H9 (cell line): ENCODE data around the gene TGFBR1. TPM values are rescaled to one million over a fixed set of nuclear protein-coding genes. Genes with fewer than 3 reads are reported as not detected.
"Not testable (repeated sequence)": the region's sequence is repeated elsewhere in the genome, so short reads cannot be mapped to it uniquely, and the experiment has no call there.

ENCODE experiments used
- DNase-seq: peaks from one replicate; pipeline ENCODE4 v3.0.0-alpha.2; 2017
- H2AFZ ChIP-seq: one replicate; pipeline ENCODE4 v1.6.1; 2013; ENCODE audit warnings: mild to moderate bottlenecking, low read length, control low read depth, moderate library complexity
- H2AK5ac ChIP-seq: 2 replicates; pipeline ENCODE4 v1.6.1; 2013; ENCODE audit warnings: low read length, control low read depth, mixed read lengths; ENCODE audit not compliant: insufficient read length
- H2BK120ac ChIP-seq: one replicate; pipeline ENCODE4 v1.6.1; 2013; ENCODE audit warnings: low read depth, mild to moderate bottlenecking, low read length, control low read depth, inconsistent platforms; ENCODE audit not compliant: poor library complexity, severe bottlenecking
- H2BK12ac ChIP-seq: 2 replicates; pipeline ENCODE4 v1.6.1; 2013; ENCODE audit warnings: low read length, control low read depth, mixed read lengths, low read depth; ENCODE audit not compliant: insufficient read length
- H2BK15ac ChIP-seq: 2 replicates; pipeline ENCODE4 v1.6.1; 2013; ENCODE audit warnings: low read depth, low read length, control low read depth
- H2BK20ac ChIP-seq: one replicate; pipeline ENCODE4 v1.6.1; 2013; ENCODE audit warnings: low read depth, mild to moderate bottlenecking, low read length, control low read depth, inconsistent platforms; ENCODE audit not compliant: poor library complexity, severe bottlenecking
- H2BK5ac ChIP-seq: 2 replicates; pipeline ENCODE4 v1.6.1; 2013; ENCODE audit warnings: low read length, control low read depth, mixed read lengths; ENCODE audit not compliant: insufficient read length
- H3K14ac ChIP-seq: 2 replicates; pipeline ENCODE4 v1.6.1; 2013; ENCODE audit warnings: low read length, control low read depth; ENCODE audit not compliant: insufficient read depth
- H3K18ac ChIP-seq: 2 replicates; pipeline ENCODE4 v1.6.1; 2013; ENCODE audit warnings: low read depth, mild to moderate bottlenecking, mixed read lengths, low read length, control low read depth; ENCODE audit not compliant: insufficient read length
- H3K23ac ChIP-seq: 2 replicates; pipeline ENCODE4 v1.6.1; 2013; ENCODE audit warnings: low read length, control low read depth, mixed read lengths, low read depth; ENCODE audit not compliant: insufficient read length
- H3K23me2 ChIP-seq: 2 replicates; pipeline ENCODE4 v1.6.1; 2013; ENCODE audit warnings: low read depth, mild to moderate bottlenecking, mixed read lengths, low read length, control low read depth; ENCODE audit not compliant: insufficient read length, poor library complexity, severe bottlenecking
- H3K27ac ChIP-seq: 2 replicates; pipeline ENCODE4 v1.5.1; 2013; ENCODE audit warnings: low read length, control low read depth, mixed read lengths, low read depth; ENCODE audit not compliant: insufficient read length
- H3K27me3 ChIP-seq: 2 replicates; pipeline ENCODE4 v1.6.1; 2013; ENCODE audit warnings: low read length, control low read depth, inconsistent platforms; ENCODE audit not compliant: insufficient read depth
- H3K4ac ChIP-seq: 2 replicates; pipeline ENCODE4 v1.6.1; 2013; ENCODE audit warnings: low read depth, mild to moderate bottlenecking, control low read depth, inconsistent platforms, low read length, moderate library complexity
- H3K4me1 ChIP-seq: 2 replicates; pipeline ENCODE4 v1.6.1; 2013; ENCODE audit warnings: low read length, control low read depth, inconsistent platforms; ENCODE audit not compliant: insufficient read depth
- H3K4me2 ChIP-seq: 2 replicates; pipeline ENCODE4 v1.6.1; 2013; ENCODE audit warnings: low read length, control low read depth, mixed read lengths; ENCODE audit not compliant: insufficient read length, insufficient read depth
- H3K56ac ChIP-seq: 2 replicates; pipeline ENCODE4 v1.6.1; 2013; ENCODE audit warnings: low read depth, mild to moderate bottlenecking, mixed read lengths, low read length, control low read depth; ENCODE audit not compliant: insufficient read length
- H3K79me1 ChIP-seq: 2 replicates; pipeline ENCODE4 v1.6.1; 2013; ENCODE audit warnings: low read depth, mild to moderate bottlenecking, moderate library complexity, low read length, control low read depth, inconsistent platforms; ENCODE audit not compliant: insufficient read depth, poor library complexity, severe bottlenecking
- H3K79me2 ChIP-seq: 2 replicates; pipeline ENCODE4 v1.6.1; 2013; ENCODE audit warnings: low read length, control low read depth, inconsistent platforms; ENCODE audit not compliant: insufficient read depth
- H3K9ac ChIP-seq: 2 replicates; pipeline ENCODE4 v1.6.1; 2013; ENCODE audit warnings: low read length, control low read depth, mixed read lengths; ENCODE audit not compliant: insufficient read length; ENCODE audit errors: extremely low read depth
- H3K9me3 ChIP-seq: one replicate; pipeline ENCODE4 v1.6.1; 2013; ENCODE audit warnings: low read depth, low read length, inconsistent platforms; ENCODE audit not compliant: control insufficient read depth
- H3T11ph ChIP-seq: one replicate; pipeline ENCODE4 v1.6.1; 2013; ENCODE audit warnings: mild to moderate bottlenecking, low read length, control low read depth, inconsistent platforms
- H4K20me1 ChIP-seq: one replicate; pipeline ENCODE4 v1.6.1; 2013; ENCODE audit not compliant: control insufficient read depth, insufficient read length, insufficient read depth
- H4K5ac ChIP-seq: 2 replicates; pipeline ENCODE4 v1.6.1; 2013; ENCODE audit warnings: low read depth, mild to moderate bottlenecking, mixed read lengths, low read length, control low read depth; ENCODE audit not compliant: insufficient read length
- H4K8ac ChIP-seq: replicated peaks from 2 replicates; pipeline ENCODE4 v1.6.1; 2013; ENCODE audit warnings: low read length, control low read depth, mixed read lengths, low read depth; ENCODE audit not compliant: insufficient read length
- H4K91ac ChIP-seq: 2 replicates; pipeline ENCODE4 v1.6.1; 2013; ENCODE audit warnings: low read depth, mild to moderate bottlenecking, moderate library complexity, mixed read lengths, low read length, control low read depth; ENCODE audit not compliant: insufficient read length
- H3K27ac Mint-ChIP-seq, 3 experiments: 2 replicates in 2 of 3; 3 replicates in 1 of 3; pipeline ENCODE4 v1.8.0; 2020 to 2021; ENCODE audit warnings: mixed read lengths in 3 of 3, mild to moderate bottlenecking in 1 of 3, moderate library complexity in 1 of 3
- H3K27me3 Mint-ChIP-seq: 2 replicates; pipeline ENCODE4 v1.8.0; 2021; ENCODE audit warnings: low read depth, mild to moderate bottlenecking, moderate library complexity, mixed read lengths
- H3K36me3 Mint-ChIP-seq, 3 experiments: 2 replicates in 2 of 3; 3 replicates in 1 of 3; pipeline ENCODE4 v1.8.0; 2020 to 2021; ENCODE audit warnings: low read depth in 3 of 3, mixed read lengths in 3 of 3; ENCODE audit not compliant: insufficient read depth in 1 of 3
- H3K4me1 Mint-ChIP-seq, 2 experiments: 2 replicates each; pipeline ENCODE4 v1.8.0; 2020; ENCODE audit warnings: mixed read lengths in 2 of 2
- H3K4me3 Mint-ChIP-seq, 2 experiments: 2 replicates in 1 of 2; 3 replicates in 1 of 2; pipeline ENCODE4 v1.8.0; 2020 to 2021; ENCODE audit warnings: mild to moderate bottlenecking in 2 of 2, mixed read lengths in 2 of 2, moderate library complexity in 1 of 2
- H3K9me3 Mint-ChIP-seq, 2 experiments: 2 replicates in 1 of 2; 3 replicates in 1 of 2; pipeline ENCODE4 v1.8.0; 2020; ENCODE audit warnings: mild to moderate bottlenecking in 2 of 2, mixed read lengths in 2 of 2, moderate library complexity in 1 of 2
- WGBS: extraction: QIAGEN DNeasy Blood & Tissue Kit; methylation state at CpG from one replicate; pipeline ENCODE4 v1.1.7; 2013; ENCODE audit warnings: missing lambda C conversion rate, low lambda C conversion rate, mixed read lengths; ENCODE audit not compliant: insufficient read length; ENCODE audit errors: extremely low coverage; 5-methylcytosine and 5-hydroxymethylcytosine counted together
- total RNA-seq: library from RNA; stranded (reverse); gene quantifications from 2 replicates; pipeline ENCODE4 v1.2.1, GENCODE V29; 2021
- TF ChIP-seq, protein P1 (sequence below): fragments of 200-600 bp; sonication (generic); conservative IDR thresholded peaks from 3 replicates; pipeline ENCODE4 v1.8.0; 2021; ENCODE audit warnings: antibody characterized with exemption, mild to moderate bottlenecking

TGFBR1 gene
- total RNA-seq, 1 experiment from 2014 or later = 59.3 TPM

GRCh38 chr9:99193466-99193821 lies 88.5 kb downstream of the TGFBR1 start:
- H2AK5ac ChIP-seq = no peak overlapping the region
- H3K4me2 ChIP-seq = no peak overlapping the region
- H3K56ac ChIP-seq = no peak overlapping the region
- H3K9ac ChIP-seq = no peak overlapping the region
- peaks cover 0 to 2% of the 10 kb centered on the region in 2 experiments; a peak in 2 of 5 replicates for H3K9me3 Mint-ChIP-seq
- H3K4me1 ChIP-seq = no peaks in the 10 kb centered on the region
- H3K36me3 Mint-ChIP-seq = no peaks in the 10 kb centered on the region; a peak in 1 of 7 replicates
- H4K91ac ChIP-seq = no peak overlapping the region
- H3K23me2 ChIP-seq = no peaks in the 10 kb centered on the region
- no peaks in the 10 kb centered on the region for H3K79me1 ChIP-seq
- no peak overlapping the region for H2BK5ac ChIP-seq
- H3K4me1 Mint-ChIP-seq = peaks cover 10 to 17% of the 10 kb centered on the region in 2 experiments
- DNase-seq = no peak
- no peak overlapping the region for H2BK15ac ChIP-seq
- H3K18ac ChIP-seq = no peak overlapping the region
- H2BK20ac ChIP-seq = no peak overlapping the region
- no peak overlapping the region for H2BK120ac ChIP-seq
- no peak overlapping the region for H3T11ph ChIP-seq
- no peak overlapping the region for H4K5ac ChIP-seq
- TF ChIP-seq, protein P1, sequence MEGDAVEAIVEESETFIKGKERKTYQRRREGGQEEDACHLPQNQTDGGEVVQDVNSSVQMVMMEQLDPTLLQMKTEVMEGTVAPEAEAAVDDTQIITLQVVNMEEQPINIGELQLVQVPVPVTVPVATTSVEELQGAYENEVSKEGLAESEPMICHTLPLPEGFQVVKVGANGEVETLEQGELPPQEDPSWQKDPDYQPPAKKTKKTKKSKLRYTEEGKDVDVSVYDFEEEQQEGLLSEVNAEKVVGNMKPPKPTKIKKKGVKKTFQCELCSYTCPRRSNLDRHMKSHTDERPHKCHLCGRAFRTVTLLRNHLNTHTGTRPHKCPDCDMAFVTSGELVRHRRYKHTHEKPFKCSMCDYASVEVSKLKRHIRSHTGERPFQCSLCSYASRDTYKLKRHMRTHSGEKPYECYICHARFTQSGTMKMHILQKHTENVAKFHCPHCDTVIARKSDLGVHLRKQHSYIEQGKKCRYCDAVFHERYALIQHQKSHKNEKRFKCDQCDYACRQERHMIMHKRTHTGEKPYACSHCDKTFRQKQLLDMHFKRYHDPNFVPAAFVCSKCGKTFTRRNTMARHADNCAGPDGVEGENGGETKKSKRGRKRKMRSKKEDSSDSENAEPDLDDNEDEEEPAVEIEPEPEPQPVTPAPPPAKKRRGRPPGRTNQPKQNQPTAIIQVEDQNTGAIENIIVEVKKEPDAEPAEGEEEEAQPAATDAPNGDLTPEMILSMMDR = peak; percentile 6; the same call in 2 of the 3 replicates
- no peak overlapping the region for H4K8ac ChIP-seq
- no peaks in the 10 kb centered on the region for H4K20me1 ChIP-seq
- H3K4me3 Mint-ChIP-seq = no peak overlapping the region
- no CpG with 5 or more reads among the region's 2 CpGs for WGBS
- H3K9me3 ChIP-seq = no peaks in the 10 kb centered on the region
- H3K27ac Mint-ChIP-seq = no peak overlapping the region
- H3K27ac ChIP-seq = no peak overlapping the region
- no peaks in the 10 kb centered on the region for H3K79me2 ChIP-seq
- no peaks in the 10 kb centered on the region; the same call in 1 of the 2 replicates for H3K27me3 Mint-ChIP-seq
- H3K27me3 ChIP-seq = no peaks in the 10 kb centered on the region; the same call in 1 of the 2 replicates
- no peak overlapping the region for H3K4ac ChIP-seq
- no peak overlapping the region for H3K23ac ChIP-seq
- H2AFZ ChIP-seq = no peak overlapping the region
- no peak overlapping the region for H3K14ac ChIP-seq
- H2BK12ac ChIP-seq = no peak overlapping the region

GRCh38 chr9:99196484-99196883 lies 91.6 kb downstream of the TGFBR1 start:
- not testable (repeated sequence) for H4K5ac ChIP-seq, H2AFZ ChIP-seq, H3K36me3 Mint-ChIP-seq, H3K4me2 ChIP-seq, H3K23me2 ChIP-seq, H3K18ac ChIP-seq, H3K9me3 ChIP-seq, H3K27ac Mint-ChIP-seq, H2BK120ac ChIP-seq, H2BK5ac ChIP-seq, H4K91ac ChIP-seq, H3K9ac ChIP-seq, H2BK12ac ChIP-seq, H2BK15ac ChIP-seq, H3K27ac ChIP-seq, H3K4ac ChIP-seq, H3T11ph ChIP-seq, H3K23ac ChIP-seq, H3K14ac ChIP-seq, H3K56ac ChIP-seq, H2AK5ac ChIP-seq, H3K27me3 ChIP-seq, DNase-seq, H3K27me3 Mint-ChIP-seq, H4K8ac ChIP-seq, H3K79me1 ChIP-seq, H3K4me3 Mint-ChIP-seq, H3K4me1 ChIP-seq, H3K79me2 ChIP-seq, H4K20me1 ChIP-seq, H2BK20ac ChIP-seq, H3K9me3 Mint-ChIP-seq
- H3K4me1 Mint-ChIP-seq = peaks cover 10 to 17% of the 10 kb centered on the region in 2 experiments
- WGBS = no CpG with 5 or more reads among the region's 5 CpGs
